Measurements from ENCODE around the gene ZFP42.
"Not testable (repeated sequence)": the region's sequence is repeated elsewhere in the genome, so short reads cannot be mapped to it uniquely, and the experiment has no call there.

ZFP42 gene

GRCh38 chr4:188023682-188024081 lies 28.1 kb downstream of the ZFP42 start:
- no peak for FAIRE-seq

- no peak for FAIRE-seq
Observed at GRCh38 chr4:188025476-188025875, 29.9 kb downstream of the ZFP42 start.

- FAIRE-seq = no peak
Observed at GRCh38 chr4:188029114-188029513, 33.5 kb downstream of the ZFP42 start.

GRCh38 chr4:188030401-188030800 lies 34.8 kb downstream of the ZFP42 start:
- FAIRE-seq = no peak

- no peak for FAIRE-seq
Observed at GRCh38 chr4:188031751-188032150, 36.2 kb downstream of the ZFP42 start.

GRCh38 chr4:188032170-188032569 lies 36.6 kb downstream of the ZFP42 start:
- FAIRE-seq = no peak

- FAIRE-seq = no peak
Observed at GRCh38 chr4:188032583-188032982, 37.0 kb downstream of the ZFP42 start.

GRCh38 chr4:188037003-188037713 lies 41.6 kb downstream of the ZFP42 start:
- FAIRE-seq = no peak

GRCh38 chr4:188041721-188042120 lies 46.1 kb downstream of the ZFP42 start:
- no peak for FAIRE-seq

- FAIRE-seq = no peak
Observed at GRCh38 chr4:188042191-188042590, 46.6 kb downstream of the ZFP42 start.

- FAIRE-seq = no peak
Observed at GRCh38 chr4:188043154-188043553, 47.6 kb downstream of the ZFP42 start.

- FAIRE-seq = not testable (repeated sequence)
Observed at GRCh38 chr4:188045461-188045860, 49.9 kb downstream of the ZFP42 start.

- FAIRE-seq = no peak
Observed at GRCh38 chr4:188046657-188047056, 51.1 kb downstream of the ZFP42 start.

GRCh38 chr4:188053302-188053701 lies 57.7 kb downstream of the ZFP42 start:
- FAIRE-seq = no peak
